GM21515 (cell line): ENCODE measurements around the gene OVCA2.
"Not testable (repeated sequence)": the region's sequence is repeated elsewhere in the genome, so short reads cannot be mapped to it uniquely, and the experiment has no call there.

Source experiments
- ATAC-seq: cut with Tn5 transposase; IDR thresholded peaks from one replicate; pipeline ENCODE4 v1.9.1; 2021; ENCODE audit not compliant: unreplicated experiment

The OVCA2 gene

DNA sequence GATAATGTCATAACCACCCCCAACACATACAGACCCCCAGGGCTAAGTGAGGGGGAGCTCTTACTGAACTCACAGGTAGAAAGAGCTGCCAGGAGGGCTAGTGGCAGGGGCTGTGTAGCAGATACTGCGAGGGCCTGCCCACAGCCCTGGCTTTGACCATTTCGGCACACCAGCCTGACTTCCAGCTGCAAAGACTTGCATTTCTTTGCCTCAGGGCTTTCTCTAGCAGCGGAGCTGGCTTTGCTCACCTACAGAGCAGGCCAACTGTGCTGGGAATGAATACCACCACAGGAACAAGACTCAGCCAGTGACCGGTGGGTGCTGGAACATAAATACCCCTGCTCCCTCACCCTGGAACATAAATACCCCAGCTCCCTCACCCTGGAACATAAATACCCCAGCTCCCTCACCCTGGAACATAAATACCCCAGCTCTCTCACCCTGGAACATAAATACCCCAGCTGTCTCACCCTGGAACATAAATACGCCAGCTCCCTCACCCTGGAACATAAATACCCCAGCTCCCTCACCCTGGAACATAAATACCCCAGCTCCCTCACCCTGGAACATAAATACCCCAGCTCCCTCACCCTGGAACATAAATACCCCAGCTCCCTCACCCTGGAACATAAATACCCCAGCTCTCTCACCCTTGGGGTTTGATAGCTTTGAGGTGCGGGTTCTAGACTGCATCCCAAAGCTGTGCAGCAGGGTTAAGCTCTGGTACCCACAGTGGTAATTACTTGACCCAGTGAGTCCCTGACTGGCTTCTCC is 28.4 kb upstream of the OVCA2 start:
- ATAC-seq: not testable (repeated sequence)

DNA sequence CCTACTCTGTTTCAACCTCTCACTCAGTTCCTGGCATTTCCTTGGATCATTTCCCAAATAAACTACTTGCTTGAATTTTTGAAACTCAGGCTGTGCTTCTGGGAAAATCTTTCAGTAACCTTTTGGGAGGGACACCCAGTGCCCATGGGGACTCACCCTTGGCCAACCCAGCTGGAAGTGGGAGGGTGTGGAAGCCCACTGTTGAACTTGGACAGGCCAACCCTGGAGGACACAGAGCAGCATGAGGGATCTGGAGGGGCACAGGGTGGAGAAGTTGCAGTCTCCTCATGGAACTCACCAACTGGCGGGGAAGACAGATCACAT is 27.9 kb upstream of the OVCA2 start:
- no peak for ATAC-seq

DNA sequence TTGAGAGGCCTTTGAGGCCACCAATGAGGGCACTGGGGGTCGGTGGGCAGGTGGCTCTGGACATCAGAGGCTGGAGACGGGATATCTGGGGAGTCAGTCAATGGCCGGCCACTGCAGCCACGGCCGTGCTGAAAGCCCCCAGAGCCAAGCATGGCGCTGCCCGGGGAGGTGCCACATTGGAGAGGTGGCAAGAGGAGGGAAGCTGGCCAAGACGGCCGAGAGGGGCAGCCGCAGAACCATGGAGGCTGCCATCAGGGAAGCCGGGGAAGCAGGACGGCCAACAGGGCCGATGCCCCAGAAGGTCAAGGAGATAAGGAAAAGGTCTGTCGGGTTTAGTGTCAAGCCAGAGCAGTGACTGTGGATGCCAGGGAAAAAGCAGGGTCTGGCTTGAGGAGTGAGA is 26.5 kb upstream of the OVCA2 start:
- ATAC-seq: no peak

DNA sequence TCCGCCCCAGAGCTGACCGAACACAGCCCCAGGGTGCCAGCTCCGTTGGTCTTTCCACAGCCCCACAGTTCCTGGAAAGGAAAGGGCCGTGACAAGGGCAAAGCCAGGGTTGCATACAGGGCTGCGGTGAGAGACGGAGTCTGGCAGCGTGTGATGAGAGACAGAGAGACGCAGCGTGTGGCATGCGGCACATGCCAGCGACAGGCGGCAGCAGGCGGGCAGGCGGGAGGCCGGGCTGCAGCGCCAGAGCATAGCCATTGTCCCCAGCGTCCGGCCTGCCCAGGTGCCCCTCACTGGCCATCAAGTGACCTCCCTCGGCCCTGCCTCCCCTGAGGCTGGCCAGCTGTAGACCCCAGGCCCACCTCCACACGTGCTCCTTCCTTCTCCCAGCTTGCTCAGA is 25.3 kb upstream of the OVCA2 start:
- no peak for ATAC-seq

DNA sequence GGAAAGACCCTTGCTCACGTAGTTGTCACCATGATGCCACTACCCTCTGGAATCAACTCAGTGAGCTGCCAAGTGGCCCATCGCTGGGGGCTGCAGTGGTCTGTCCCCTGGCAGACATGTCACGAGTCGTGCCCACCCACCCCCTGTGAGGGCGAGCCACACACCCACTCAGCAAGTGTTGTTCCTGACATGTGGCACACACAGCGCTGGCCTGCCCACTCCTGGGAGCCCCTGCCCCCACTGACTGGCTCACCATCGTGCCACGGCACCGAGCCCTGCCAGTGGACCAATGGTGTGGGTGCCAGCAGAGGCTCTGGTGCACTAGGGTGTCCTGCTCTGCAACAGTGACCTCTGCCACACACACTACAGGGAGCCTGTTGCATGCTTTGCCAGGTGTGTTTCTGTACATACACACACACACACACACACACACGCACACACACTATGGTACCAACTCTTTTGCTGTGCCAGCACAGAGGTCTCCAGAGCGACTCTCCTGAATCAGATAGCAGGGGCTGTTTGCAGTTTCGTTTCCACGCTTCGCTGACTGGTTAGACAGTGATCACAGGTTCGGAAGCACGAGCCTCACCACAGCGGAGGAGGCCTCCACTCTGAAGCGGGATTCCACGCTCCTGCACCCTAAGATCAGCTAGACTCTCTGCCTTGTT is 24.4 kb upstream of the OVCA2 start:
- ATAC-seq: no peak

DNA sequence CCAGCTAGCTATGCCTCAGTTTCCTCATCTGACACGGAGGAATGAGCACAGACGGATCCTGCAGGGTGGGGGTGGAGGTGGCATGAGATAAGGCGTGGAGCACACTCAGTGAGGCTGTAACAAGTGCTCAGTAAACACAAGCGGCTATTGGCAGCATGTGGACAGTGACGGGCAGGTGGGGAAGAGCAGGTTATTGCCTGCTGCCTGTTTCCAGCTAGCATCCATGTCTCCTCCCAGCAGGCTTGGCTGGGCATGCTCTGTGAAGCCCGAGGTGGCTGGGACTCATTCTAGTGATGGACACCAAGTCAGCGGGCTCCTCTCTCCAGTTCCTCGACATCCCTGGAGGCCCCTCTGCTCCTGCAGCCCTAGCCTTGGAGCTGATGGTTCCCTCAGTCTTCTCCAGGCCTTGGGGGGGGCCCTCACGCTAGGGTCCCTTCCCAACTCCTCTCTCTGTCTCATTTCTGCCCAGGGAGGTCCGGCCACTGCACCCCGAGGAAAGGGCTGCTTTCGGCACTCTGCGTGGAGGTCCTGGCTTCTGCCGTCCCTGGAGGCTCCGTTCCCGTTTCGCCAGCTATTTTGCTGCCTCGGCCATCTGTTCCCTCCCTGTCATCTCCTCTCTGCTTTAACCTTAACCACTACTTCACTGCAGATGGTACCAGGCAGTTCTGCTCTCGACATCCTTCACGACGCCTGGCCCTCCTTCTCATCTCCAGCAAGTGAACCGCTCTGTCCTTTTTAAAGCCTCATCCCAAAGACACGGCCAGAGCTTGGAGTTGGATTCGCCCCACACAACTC is 22.9 kb upstream of the OVCA2 start:
- no peak for ATAC-seq

DNA sequence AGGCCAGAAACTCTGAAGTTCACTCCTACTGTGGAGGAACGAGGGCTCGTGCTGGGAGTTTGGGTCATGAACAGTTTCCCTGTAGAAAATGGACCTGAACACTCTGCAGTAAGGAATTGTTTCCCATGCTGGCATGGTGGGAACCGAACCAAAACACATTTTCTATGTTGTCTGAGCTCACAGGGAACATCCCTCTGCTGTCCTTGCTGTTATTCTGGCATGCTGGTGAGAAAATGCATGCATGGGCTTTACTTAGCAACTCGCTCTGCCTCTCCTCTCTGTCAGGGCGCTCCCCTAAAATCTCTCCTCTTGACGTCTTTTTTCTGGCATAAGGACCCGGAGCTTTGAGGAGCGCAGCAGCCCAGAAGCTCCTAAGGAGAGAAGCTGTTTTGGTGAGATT is 22.1 kb upstream of the OVCA2 start:
- no peak for ATAC-seq

DNA sequence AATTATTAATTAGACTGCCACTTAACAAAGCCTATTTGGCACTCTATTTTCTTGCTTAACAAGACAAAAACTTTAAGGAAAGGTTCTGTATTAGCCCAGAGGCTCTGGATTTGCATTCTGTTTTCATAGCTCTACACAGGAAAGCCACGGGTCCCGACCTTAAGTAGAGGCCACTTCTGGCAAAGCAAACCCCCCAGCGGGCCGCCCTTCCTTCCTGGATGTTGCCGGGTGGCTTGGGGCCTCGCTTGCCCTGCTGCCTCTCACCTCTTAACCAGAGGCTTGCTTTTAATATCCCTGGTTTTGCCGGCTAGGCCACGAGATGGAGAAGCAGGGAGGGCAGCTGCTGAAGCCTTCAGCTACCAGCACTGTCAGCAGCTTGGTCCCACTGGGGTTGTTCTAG is 21.1 kb upstream of the OVCA2 start:
- no peak for ATAC-seq

DNA sequence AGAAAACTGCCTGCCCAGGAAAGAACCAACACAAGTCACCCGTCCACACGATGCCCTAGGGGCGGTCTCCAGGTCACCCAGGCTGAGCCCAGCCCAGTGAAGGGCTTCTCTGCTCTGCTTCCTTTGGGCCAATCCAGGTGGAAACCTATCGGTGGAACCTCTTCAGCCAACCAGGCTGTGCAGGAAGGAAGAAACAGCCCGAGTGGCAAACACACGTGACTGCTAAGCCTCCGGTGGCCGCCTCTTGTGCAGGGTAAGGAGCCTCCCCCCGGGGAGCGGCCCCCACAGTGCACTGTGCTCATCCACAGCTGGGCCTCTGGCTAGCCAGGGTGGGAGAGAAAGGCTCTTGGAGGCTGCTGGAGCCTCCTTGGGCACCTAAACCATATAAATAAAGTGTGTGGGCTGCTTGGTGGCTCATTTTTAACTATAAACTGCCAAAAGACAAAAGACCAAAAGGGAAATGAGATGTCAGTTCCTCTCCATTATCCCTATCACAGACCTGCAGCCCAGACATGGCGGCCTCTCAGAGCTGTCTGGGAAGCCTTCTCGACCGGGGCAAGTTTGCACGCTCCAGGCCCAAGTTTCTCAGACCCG is 19.1 kb upstream of the OVCA2 start:
- no peak for ATAC-seq

DNA sequence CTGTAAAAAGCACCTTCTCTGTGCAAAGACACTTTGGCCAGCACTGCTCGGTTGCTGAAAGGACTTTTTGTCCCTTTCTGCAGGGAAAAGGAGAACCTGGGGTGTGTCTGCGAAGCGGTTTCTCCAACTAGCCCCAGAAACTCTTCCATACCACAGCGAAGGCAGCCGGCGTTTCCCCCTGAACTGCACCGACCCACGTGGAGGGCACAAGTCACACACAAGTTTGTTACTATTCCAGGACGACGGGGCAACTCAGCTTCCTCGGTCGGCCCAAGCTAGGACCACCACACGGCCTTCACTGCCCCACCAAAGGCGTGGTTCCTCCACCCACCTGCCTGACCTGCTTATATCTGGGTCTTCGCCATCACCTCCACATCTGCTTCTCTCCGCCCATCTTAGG is 18.6 kb upstream of the OVCA2 start:
- ATAC-seq: no peak

DNA sequence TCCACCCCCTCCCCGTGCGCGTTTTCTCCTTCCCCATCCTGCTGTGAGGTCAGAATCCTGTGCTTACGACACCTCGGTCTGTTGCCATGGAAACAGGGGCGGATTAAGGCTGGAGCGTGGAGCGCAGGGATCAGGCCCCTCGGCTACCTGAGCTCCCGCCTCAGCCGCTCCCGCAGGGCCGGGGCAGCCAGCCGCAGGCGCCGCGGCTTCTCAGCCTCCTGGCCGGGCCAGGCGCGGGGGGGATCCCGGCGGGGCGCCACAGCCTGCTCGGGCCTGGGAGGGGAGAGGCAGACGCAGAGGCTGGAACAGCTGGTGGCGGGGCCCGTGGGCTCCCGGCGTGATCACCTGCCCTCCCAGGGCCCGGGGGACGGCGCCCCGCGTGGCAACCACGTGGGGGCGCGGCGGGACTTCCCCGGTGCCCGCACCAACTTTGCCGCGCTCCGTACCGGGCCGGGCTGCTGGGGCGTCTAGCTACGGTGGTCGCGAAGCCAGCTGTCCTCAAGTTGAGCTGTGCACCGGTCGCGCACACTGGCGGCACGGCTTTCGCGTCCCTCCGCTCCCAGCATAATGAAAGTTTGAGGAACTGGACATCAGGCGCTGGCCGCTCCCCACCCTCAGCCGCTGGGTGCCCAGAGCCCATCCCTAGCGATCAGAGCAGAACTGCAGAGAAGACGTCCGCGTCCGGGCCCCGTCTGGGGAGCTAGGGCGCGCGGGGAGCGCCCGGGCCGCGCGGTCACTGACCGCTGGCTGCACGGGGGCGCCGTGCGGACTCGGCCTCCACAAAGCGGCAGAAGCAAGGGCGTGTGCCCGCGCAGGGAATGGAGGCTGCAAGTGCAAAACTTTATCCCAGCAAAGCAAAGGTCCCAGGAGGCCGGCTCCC is 17.9 kb upstream of the OVCA2 start:
- ATAC-seq: no peak

DNA sequence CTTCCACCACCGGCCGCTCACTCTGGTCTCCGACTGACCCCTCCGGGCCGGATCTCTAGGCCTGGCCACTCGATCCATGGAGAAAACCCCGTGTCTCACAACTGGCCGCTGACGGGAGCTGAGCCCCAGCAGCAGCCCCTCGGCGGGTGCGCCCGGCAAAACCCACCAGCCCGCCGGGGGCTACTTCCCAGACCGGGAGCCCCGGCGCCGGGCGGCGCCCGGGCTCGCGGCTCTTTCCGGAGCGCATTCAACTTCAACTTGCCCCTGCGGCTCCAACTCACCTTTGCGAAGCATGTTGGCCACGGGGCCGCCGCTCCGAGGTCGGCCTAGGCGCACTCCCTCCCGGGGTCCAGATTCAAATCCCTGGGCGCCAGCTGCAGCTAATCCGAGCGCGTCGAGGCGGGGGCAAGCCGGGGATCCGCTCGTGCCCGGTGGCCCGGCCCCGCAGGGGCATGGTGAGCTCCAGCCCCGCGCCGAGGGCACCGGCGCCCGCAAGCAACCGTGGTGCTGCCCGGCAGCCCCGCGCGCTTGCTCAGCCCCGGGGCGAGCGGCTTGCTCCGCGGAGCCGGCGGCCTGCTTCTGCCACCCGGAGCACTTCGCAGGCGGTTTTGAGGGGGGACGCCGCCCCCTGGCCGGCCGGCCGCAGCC is 17.1 kb upstream of the OVCA2 start:
- ATAC-seq: no peak

DNA sequence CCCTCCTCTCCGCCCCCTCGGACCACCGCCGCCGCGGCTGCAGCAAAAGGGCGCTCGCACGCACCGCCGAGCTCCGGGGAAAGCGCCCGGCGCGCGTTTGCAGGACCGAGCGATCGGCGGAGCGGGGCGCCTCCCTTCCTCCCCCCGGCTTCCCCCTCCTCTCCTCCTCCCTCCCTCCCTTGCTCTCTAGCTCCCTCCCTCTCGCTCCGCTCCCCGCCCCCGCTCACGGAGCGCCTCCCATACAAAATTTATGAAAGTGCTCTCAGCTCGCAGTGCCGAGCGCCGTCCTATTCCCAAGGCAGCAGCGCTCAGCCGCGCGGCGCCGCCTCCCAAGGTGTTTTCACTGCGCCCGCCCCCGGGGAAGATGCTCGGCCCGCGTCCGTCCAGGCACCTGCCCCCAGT is 16.6 kb upstream of the OVCA2 start, which contains the start of gene RTN4RL1:
Gene RTN4RL1 (minus strand): TSS at position 115 of the 402 bp plus-strand sequence. CDS start 469 bp downstream, outside the sequence.
- ATAC-seq: no peak

DNA sequence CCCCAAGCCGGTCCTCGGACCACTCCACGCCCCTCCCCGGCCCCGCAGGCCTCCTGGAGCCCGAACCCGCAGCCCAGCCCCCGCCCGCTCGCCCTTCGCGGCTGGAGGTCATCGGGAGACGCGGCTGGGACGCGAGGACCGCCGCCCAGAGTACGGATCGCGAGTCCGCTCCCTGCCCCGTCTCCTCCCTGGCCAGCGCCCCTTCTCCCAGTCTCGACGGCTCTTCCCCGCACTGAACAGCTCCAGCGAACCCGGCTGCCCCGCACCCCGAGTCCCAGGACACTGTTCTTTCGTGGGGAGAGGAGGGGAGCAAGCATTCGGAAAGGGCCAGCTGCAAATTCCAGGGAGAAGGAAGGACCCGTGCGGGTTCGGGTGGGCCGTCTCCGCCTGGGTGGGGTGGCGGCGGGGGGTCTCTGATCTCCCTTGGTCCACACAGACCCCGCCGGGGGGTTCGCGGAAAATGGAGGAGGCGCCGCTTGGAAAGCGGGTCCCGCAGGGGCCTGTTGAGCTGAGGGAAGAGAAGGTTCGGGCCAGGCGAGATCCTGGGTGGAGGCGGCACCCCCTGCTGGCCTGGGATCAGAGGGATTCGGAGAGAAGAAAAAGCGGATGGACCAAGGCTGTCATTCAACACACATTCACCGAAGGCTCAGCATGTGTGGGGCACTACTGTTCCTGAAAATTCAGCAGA is 16.1 kb upstream of the OVCA2 start:
- ATAC-seq: no peak

DNA sequence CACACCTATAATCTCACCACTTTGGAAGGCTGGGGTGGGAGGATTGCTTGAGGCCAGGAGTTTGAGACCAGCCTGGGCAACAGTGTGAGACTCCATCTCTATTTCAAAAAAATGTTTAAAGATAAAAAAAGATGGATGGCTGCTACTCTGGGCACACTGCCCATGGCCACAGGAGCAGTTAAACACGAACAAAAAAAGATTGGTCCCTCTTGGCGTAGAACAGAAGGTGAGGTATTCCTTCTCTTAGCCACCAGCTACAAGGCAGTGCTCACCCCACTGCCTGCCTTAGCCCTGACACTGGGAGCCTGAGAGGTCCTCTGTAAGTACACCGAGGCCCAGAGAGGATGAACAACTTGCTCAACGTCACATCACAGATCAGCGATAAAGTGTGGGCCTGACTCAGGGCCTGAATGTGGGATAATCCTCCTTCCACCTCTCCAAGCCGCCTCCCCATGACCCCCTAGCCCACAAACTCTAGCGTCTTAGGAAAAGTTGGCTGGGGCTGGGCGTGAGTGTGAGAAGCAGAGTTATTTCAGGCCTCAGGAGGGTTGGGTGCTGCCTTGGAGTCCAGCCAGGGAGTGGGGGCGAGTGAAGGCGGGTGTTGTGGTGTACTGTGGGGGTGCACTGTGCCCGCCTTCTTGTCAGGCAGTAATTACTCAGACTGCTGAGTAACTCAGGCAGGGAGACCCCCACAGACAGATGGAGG is 14.1 kb upstream of the OVCA2 start:
- no peak for ATAC-seq

DNA sequence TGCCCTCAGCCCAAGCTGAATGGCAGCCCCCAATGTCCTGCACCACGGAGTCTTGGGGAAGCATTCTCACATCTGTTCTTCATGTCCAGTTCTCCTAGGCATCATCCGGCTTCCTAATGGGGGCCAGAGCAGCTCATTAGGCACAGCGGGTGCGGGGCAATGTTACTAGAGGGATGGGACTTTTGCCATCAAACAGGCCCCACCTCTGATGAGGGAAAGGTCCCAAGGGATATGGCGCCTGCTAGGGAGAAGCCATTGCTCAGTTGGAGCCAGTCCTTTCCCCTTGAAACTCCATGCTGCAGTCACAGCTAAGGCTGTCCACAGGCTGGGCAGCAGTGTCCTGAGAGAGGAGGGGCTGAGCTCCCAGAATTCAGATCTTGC is 13.6 kb upstream of the OVCA2 start:
- ATAC-seq: no peak

DNA sequence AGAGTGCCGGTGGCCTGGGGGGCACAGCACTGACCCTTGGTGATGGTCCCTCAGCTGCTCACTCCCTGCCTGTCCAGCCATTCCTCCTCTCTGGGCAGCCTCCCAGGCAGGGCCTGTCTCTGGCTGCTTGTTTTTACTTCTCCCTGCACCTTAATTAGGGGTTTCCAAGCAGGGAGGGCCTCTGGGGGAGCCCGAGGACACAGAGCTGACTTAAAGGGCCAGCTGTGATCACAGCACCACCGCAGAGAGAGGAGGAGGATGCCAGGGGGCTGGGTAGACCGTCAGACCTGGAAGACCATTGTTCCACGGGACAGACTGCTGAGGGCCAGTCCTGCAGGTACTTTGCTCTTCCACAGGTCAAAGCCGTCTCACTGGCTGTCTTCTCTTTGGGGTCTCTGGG is 13.1 kb upstream of the OVCA2 start:
- no peak for ATAC-seq

DNA sequence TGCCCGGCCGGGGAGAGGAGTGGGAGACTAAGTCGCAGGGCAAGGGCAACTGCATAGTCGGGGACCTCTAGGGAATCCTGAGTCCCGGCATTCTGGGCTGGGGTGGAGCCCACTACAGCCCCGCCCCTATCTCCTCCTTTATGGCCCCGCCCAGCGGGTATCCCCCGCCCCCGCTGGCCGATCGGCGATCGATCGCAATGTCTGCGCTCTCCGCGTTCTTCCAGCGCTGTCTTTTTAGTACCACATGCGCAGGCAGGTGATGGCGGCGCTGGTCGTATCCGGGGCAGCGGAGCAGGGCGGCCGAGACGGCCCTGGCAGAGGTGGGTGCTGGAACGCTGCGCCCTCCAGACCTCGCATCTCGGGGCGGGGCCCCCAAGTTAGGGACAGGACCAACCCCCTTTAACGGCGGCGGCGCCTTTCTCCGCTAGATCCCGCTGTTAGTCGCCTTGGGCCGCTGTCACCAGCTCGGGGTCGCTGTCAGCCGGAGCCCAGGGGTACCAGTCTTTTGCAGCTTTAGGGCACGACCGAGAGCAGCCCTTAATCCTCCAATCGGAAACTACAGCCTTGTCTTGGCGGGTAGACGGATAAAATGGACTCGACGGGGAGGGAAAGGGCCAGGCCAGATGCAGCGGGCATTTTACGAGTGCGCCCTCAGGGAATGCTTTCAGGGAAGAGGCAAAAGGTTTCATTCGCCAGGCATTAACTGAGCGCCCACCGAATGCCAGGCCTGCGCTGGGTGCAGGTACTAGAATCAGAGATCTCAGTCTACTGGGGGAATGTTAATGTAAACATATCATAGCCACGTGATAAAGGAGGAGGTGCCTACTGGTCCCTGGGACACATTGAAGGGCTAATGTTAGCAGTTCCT is 11.7 kb upstream of the OVCA2 start, which contains the start of gene DPH1:
Gene DPH1 (plus strand): TSS at position 243 of the 868 bp plus-strand sequence. CDS start 17 bp downstream, at position 260.
- peak; percentile 60 for ATAC-seq
